Measurements from ENCODE around the gene HIPK2. TPM values are rescaled to one million over a fixed set of nuclear protein-coding genes. Genes with fewer than 3 reads are reported as not detected.

HIPK2 gene
- total and polyA plus RNA-seq, 7 donors, result 2.4 to 15.7 (median 7.9) TPM

DNA sequence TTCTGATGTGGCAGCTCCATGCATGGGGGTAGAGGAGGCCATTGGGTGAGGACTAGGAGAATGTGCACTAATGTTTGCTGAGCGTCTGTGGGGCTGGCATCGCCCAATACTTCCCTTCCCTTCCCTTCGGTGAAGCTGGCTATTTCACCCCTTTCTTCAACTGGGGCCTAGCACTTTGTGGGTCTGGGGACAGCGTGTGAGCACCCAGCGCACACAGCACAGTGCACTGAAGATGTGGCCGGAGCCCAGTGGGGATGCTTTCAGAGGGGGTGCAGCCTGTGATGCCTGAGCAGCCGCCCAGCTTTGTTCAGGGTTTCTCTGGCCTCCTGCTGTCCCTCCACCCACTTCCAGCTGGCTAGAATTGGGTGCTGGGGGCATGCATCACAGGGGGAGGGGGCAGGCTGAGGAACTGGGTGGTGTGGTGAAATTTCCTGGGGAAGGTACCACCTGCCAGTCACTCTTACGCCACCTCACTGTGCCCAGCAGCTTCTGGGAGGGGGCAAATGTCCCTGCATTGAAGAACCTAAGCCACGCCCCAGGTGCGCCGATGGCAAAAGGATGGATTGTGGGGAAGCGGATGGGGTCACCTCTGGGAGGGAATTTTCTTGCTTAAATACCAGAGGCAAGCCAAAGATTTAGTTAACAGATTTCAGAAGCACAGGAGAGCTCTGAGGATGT lies 208.8 kb downstream of the HIPK2 start:
- no peak for DNase-seq
- WGBS, 2 donors, result 97 to 98% methylated on average over 12 of the region's 12 CpGs

DNA sequence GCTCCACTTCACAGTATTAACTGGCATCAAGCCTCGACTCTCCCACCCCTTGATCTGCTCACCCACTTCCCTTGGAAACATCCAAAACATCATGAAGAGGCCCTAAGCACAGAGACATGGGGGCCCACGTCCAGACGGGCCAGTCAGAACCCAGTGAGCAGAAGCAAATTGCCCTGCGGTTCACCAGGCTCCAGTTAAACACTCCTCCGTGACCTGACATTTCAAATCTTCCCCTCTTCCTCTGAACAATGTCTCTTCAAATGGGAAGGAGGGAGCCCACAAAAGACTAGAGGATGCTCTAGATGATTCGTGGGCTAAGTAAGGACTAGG lies 209.5 kb downstream of the HIPK2 start:
- TF ChIP-seq POLR2AphosphoS5 (IDR thresholded peaks at IDR 0.05) (no peak), EP300 (IDR thresholded peaks at IDR 0.05) (no peak)
- H3K27ac ChIP-seq, result no peak overlapping the region
- no peak for DNase-seq
- no peak overlapping the region for H3K4me3 ChIP-seq
- H3K36me3 ChIP-seq, result peaks cover 0 to 14% (median 5%) of the 10 kb centered on the region in 4 donors
- no peaks in the 10 kb centered on the region for H3K9me3 ChIP-seq
- intact Hi-C loops (cut with DNase I), result no loop called here
- H3K4me1 ChIP-seq, result no peaks in the 10 kb centered on the region
- no peaks in the 10 kb centered on the region for H3K27me3 ChIP-seq
- WGBS, 2 donors, result 92 to 94% methylated on average over 6 of the region's 6 CpGs

More for the DNA sequence above, 208.8 kb downstream of the HIPK2 start:
- peaks cover 0 to 21% (median 5%) of the 10 kb centered on the region in 4 donors for H3K36me3 ChIP-seq
- no peak overlapping the region for H3K27ac ChIP-seq
- H3K4me1 ChIP-seq, result no peaks in the 10 kb centered on the region
- H3K9me3 ChIP-seq, result no peaks in the 10 kb centered on the region
- H3K4me3 ChIP-seq, result no peak overlapping the region
- no peak for TF ChIP-seq EP300 (IDR thresholded peaks at IDR 0.05)
- no peak for TF ChIP-seq POLR2A (IDR thresholded peaks at IDR 0.05)
- TF ChIP-seq POLR2AphosphoS5 (IDR thresholded peaks at IDR 0.05), result no peak
- TF ChIP-seq, protein P1, sequence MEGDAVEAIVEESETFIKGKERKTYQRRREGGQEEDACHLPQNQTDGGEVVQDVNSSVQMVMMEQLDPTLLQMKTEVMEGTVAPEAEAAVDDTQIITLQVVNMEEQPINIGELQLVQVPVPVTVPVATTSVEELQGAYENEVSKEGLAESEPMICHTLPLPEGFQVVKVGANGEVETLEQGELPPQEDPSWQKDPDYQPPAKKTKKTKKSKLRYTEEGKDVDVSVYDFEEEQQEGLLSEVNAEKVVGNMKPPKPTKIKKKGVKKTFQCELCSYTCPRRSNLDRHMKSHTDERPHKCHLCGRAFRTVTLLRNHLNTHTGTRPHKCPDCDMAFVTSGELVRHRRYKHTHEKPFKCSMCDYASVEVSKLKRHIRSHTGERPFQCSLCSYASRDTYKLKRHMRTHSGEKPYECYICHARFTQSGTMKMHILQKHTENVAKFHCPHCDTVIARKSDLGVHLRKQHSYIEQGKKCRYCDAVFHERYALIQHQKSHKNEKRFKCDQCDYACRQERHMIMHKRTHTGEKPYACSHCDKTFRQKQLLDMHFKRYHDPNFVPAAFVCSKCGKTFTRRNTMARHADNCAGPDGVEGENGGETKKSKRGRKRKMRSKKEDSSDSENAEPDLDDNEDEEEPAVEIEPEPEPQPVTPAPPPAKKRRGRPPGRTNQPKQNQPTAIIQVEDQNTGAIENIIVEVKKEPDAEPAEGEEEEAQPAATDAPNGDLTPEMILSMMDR (IDR thresholded peaks at IDR 0.05), result no peak
- intact Hi-C loops (cut with DNase I), result no loop called here
- H3K27me3 ChIP-seq, result no peaks in the 10 kb centered on the region

DNA sequence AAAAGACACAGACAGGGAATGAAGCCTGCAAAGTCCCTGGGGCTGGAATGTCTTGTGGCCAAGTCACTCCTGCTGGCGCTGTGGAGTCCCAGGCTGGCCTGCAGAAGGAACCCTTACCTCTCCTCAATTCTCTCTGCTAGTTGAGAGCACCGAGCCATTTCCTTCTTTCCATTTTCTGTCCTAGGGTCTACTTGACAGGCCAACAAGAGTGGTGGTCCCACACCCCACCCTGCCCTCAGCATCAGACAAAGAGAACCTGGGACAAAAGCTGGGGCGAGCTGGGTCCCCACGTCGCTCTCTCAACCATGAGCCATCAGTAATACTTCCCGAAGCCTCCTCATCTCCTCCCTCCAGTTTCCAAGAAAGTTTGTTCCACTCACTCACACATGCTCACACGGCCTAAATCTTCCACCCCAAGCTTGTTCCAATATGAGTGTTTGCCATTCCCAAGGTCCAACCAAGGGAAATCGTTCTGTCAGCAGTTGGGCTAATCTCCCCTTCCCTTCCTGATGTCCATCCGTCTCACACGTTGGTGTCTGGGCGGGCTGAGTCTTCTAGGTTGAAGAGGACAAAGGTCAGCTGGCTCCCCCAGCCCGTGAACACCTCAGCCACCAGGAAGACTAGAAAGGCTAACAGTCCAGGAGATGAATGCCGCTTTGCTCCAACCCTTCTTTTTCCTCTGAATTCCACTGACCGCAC lies 210.0 kb downstream of the HIPK2 start:
- no peaks in the 10 kb centered on the region for H3K4me1 ChIP-seq
- no peak for DNase-seq
- H3K36me3 ChIP-seq, result peaks cover 0 to 9% (median under 1%) of the 10 kb centered on the region in 4 donors
- 92 to 94% methylated on average over 14 of the region's 14 CpGs for WGBS, 2 donors
- H3K27me3 ChIP-seq, result no peaks in the 10 kb centered on the region
- H3K4me3 ChIP-seq, result no peak overlapping the region
- TF ChIP-seq, protein P1 (IDR thresholded peaks at IDR 0.05), result no peak
- TF ChIP-seq EP300 (IDR thresholded peaks at IDR 0.05) (no peak), POLR2AphosphoS5 (IDR thresholded peaks at IDR 0.05) (no peak), POLR2A (IDR thresholded peaks at IDR 0.05) (no peak)
- intact Hi-C loops (cut with DNase I), result no loop called here
- H3K9me3 ChIP-seq, result no peaks in the 10 kb centered on the region
- H3K27ac ChIP-seq, result no peak overlapping the region

DNA sequence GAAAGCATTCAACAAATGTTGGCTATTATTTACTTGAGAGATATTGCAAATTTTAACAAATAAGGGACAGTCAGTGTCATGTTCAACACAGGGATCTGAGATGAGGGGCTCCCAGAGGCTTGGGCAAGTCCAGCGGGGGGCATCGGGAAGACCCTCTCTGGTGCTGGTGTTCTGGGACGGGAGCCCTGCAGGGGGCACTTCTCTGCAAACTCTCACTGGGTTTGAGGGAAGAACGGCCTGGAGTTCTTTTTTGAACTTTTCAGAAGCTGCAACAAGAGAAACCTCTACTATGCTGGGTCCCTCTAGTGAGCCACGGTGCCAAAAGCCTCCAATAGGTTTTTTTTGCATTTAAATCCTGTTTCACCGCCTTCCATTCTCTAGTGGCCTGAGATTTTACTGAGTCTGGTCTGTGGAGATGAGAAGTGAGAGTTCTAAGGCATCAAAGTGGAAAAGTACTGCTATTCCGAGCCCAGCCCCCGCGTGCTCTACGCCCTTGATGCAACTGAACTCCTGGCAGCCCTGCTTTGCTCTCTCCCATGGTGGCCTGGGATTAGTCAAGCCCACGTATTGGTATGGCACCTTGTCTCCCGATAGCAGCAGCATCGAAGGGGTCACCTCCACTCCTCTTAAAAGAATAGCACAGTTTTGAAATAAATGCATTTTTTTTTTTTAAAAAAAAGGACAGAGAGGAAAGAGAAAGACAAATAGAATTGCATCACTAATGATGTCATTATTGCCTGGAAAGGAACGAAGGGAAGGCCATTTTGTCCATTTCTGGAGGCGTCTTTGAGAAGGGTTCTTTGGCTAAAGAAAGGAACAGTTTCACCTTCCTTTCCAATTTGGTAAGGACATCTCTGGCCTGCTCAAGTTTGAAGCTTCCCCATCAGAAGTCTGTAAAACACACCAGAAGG lies 210.8 kb downstream of the HIPK2 start:
- no peak for DNase-seq
- Histone ChIP-seq H3K4me1 (no peaks in the 10 kb centered on the region), H3K4me3 (no peak overlapping the region), H3K27me3 (no peaks in the 10 kb centered on the region), H3K27ac (no peak overlapping the region), H3K36me3 (peaks cover 0 to 6% (median 0%) of the 10 kb centered on the region in 4 donors), H3K9me3 (no peaks in the 10 kb centered on the region)
- whole genome bisulfite sequencing, 2 donors, result 95% methylated on average over 15 of the region's 15 CpGs
- intact Hi-C loops (cut with DNase I), result no loop called here
- no peak for TF ChIP-seq POLR2AphosphoS5 (IDR thresholded peaks at IDR 0.05)

DNA sequence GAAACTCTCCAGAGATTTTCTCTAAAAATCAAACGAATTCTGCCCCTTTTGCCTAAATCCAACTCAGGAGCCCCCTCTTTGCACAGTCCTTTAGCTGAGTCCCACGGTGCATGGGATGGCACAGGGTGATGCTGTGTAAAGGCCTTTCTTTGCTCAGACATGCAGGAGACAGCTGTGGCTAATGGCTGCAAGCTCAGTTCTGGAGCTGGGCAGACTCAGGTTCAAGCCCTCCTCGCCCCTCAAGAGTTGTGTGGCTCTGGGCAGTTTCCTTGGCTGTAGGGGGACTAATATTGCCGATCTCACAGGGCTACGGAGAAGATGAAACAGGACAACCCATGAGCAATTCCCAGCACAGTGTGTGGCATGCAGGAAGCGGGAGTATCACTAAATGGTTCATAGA lies 211.7 kb downstream of the HIPK2 start:
- intact Hi-C loops (cut with DNase I), result no loop called here
- H3K27ac ChIP-seq, result no peak overlapping the region
- DNase-seq, result no peak
- H3K4me3 ChIP-seq, result no peak overlapping the region
- WGBS, 2 donors, result 94 to 96% methylated on average over 6 of the region's 6 CpGs
- H3K27me3 ChIP-seq, result no peaks in the 10 kb centered on the region
- TF ChIP-seq, protein P1 (IDR thresholded peaks at IDR 0.05), result no peak
- TF ChIP-seq EP300 (IDR thresholded peaks at IDR 0.05) (no peak), POLR2A (IDR thresholded peaks at IDR 0.05) (no peak), POLR2AphosphoS5 (IDR thresholded peaks at IDR 0.05) (no peak)
- H3K9me3 ChIP-seq, result no peaks in the 10 kb centered on the region
- H3K36me3 ChIP-seq, result no peaks in the 10 kb centered on the region
- no peaks in the 10 kb centered on the region for H3K4me1 ChIP-seq
